Embryonic facial prominence (tissue), 1 donor: ENCODE results near the gene SMPD4.
"Not testable (repeated sequence)": the region's sequence is repeated elsewhere in the genome, so short reads cannot be mapped to it uniquely, and the experiment has no call there.

Experiments
- DNase-seq: peaks from one replicate; pipeline ENCODE4 v3.0.0-alpha.2; 2016; ENCODE audit errors: extremely low spot score

Gene SMPD4

GRCh38 chr2:130141645-130142370 lies 39.6 kb downstream of the SMPD4 start:
- not testable (repeated sequence) for DNase-seq

GRCh38 chr2:130141002-130141401 lies 40.4 kb downstream of the SMPD4 start:
- not testable (repeated sequence) for DNase-seq

- DNase-seq = not testable (repeated sequence)
Observed at GRCh38 chr2:130140516-130140915, 40.9 kb downstream of the SMPD4 start.

GRCh38 chr2:130139331-130140280 lies 41.8 kb downstream of the SMPD4 start:
- DNase-seq = not testable (repeated sequence)

- DNase-seq = not testable (repeated sequence)
Observed at GRCh38 chr2:130138841-130139251, 42.6 kb downstream of the SMPD4 start.

GRCh38 chr2:130138326-130138725 lies 43.1 kb downstream of the SMPD4 start:
- DNase-seq = not testable (repeated sequence)

- not testable (repeated sequence) for DNase-seq
Observed at GRCh38 chr2:130137118-130137517, 44.3 kb downstream of the SMPD4 start.

GRCh38 chr2:130136546-130136945 lies 44.9 kb downstream of the SMPD4 start:
- not testable (repeated sequence) for DNase-seq

- DNase-seq = no peak
Observed at GRCh38 chr2:130135692-130136541, 45.5 kb downstream of the SMPD4 start.

GRCh38 chr2:130129120-130129829 lies 52.1 kb downstream of the SMPD4 start, which contains the start of gene POTEF:
TSS of gene POTEF (minus strand) at chr2:130129222. CDS start at chr2:130120515, 8,707 bp downstream.
- not testable (repeated sequence) for DNase-seq

GRCh38 chr2:130128464-130128863 lies 52.9 kb downstream of the SMPD4 start:
- not testable (repeated sequence) for DNase-seq

- not testable (repeated sequence) for DNase-seq
Observed at GRCh38 chr2:130127726-130128125, 53.7 kb downstream of the SMPD4 start.

- not testable (repeated sequence) for DNase-seq
Observed at GRCh38 chr2:130120924-130121323, 60.5 kb downstream of the SMPD4 start.

- not testable (repeated sequence) for DNase-seq
Observed at GRCh38 chr2:130102597-130103363, 78.6 kb downstream of the SMPD4 start.
